Uterus (tissue), 2 donors: ENCODE results near the gene CPNE9.

ENCODE experiments used
- POLR2A ChIP-seq, 2 donors: fragments of 450-650 bp; IDR thresholded peaks; one replicate each; pipeline ENCODE4 v1.6.1; 2016; ENCODE audit warnings: antibody characterized with exemption in 2 of 2, mild to moderate bottlenecking in 1 of 2, moderate library complexity in 1 of 2
- TF ChIP-seq, protein P1 (sequence below), 4 experiments: fragments of 200-600 bp in 2 of 4; fragments of 450-650 bp in 2 of 4; sonication (generic) in 2 of 4; IDR thresholded peaks; one replicate each; pipeline ENCODE4 v1.5.1; 2016 to 2019; ENCODE audit warnings: antibody characterized with exemption in 4 of 4, mild to moderate bottlenecking in 2 of 4, moderate library complexity in 1 of 4

DNA sequence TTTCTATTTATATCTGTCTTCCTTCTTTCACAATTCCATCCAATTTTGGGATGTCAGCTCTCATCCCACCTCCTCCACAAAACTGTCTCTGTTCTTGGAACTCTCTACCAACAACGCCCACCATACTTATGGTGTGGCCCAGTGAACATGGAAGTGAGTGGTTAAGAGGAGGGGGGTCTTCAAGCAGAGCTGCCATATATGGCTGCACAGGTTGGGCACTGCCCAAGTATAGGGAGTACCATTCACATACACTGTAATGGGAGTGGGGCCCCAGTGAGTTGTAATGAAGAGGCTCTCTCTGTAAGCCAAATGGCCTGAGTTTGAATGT, 74.0 kb downstream of the CPNE9 start:
- TF ChIP-seq, protein P1, sequence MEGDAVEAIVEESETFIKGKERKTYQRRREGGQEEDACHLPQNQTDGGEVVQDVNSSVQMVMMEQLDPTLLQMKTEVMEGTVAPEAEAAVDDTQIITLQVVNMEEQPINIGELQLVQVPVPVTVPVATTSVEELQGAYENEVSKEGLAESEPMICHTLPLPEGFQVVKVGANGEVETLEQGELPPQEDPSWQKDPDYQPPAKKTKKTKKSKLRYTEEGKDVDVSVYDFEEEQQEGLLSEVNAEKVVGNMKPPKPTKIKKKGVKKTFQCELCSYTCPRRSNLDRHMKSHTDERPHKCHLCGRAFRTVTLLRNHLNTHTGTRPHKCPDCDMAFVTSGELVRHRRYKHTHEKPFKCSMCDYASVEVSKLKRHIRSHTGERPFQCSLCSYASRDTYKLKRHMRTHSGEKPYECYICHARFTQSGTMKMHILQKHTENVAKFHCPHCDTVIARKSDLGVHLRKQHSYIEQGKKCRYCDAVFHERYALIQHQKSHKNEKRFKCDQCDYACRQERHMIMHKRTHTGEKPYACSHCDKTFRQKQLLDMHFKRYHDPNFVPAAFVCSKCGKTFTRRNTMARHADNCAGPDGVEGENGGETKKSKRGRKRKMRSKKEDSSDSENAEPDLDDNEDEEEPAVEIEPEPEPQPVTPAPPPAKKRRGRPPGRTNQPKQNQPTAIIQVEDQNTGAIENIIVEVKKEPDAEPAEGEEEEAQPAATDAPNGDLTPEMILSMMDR (IDR thresholded peaks at IDR 0.05): no peak
- no peak for TF ChIP-seq POLR2A (IDR thresholded peaks at IDR 0.05)
